DOHH2 (cell line): ENCODE results near the gene HPSE2.

Source experiments
- EZH2phosphoT487 ChIP-seq: fragments of 200-600 bp; sonication (generic); IDR thresholded peaks from 2 replicates; pipeline ENCODE4 v1.6.1; 2017; ENCODE audit warnings: borderline replicate concordance, mild to moderate bottlenecking, antibody characterized with exemption, low read length, moderate library complexity, mixed read lengths
- TF ChIP-seq, protein P1 (sequence below): fragments of 200-600 bp; sonication (generic); IDR thresholded peaks from one replicate; pipeline ENCODE4 v1.5.1; 2014; ENCODE audit warnings: antibody characterized with exemption, mild to moderate bottlenecking, low read depth, low read length; ENCODE audit not compliant: poor library complexity, severe bottlenecking

- TF ChIP-seq, protein P1, sequence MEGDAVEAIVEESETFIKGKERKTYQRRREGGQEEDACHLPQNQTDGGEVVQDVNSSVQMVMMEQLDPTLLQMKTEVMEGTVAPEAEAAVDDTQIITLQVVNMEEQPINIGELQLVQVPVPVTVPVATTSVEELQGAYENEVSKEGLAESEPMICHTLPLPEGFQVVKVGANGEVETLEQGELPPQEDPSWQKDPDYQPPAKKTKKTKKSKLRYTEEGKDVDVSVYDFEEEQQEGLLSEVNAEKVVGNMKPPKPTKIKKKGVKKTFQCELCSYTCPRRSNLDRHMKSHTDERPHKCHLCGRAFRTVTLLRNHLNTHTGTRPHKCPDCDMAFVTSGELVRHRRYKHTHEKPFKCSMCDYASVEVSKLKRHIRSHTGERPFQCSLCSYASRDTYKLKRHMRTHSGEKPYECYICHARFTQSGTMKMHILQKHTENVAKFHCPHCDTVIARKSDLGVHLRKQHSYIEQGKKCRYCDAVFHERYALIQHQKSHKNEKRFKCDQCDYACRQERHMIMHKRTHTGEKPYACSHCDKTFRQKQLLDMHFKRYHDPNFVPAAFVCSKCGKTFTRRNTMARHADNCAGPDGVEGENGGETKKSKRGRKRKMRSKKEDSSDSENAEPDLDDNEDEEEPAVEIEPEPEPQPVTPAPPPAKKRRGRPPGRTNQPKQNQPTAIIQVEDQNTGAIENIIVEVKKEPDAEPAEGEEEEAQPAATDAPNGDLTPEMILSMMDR: no peak
- TF ChIP-seq EZH2phosphoT487: no peak
Observed at GRCh38 chr10:98509745-98510144, 725.9 kb downstream of the HPSE2 start.
